ENCODE results near the gene CETN2. TPM values are rescaled to one million over a fixed set of nuclear protein-coding genes. Genes with fewer than 3 reads are reported as not detected.

Gene CETN2
- 10 to 100 TPM in 3 of 4 donors, 1 to 10 TPM in 1; 8.9 to 24.1 (median 18.7) TPM for total RNA-seq

GRCh38 chrX:152830312-152831305 is at the start of gene CETN2, which contains the start of gene NSDHL:
TSS of gene CETN2 (minus strand) at chrX:152830757. CDS start at chrX:152830710, 47 bp downstream.
TSS of gene NSDHL (plus strand) at chrX:152831063. CDS start at chrX:152846325, 15,262 bp downstream.
- Histone ChIP-seq H3K9me3 (no peaks in the 10 kb centered on the region), H3K36me3 (peaks cover 3% of the 10 kb centered on the region), H3K4me3 (peak within 1 kb of the TSS; percentile 64), H3K27ac (peak within 1 kb of the TSS; percentile 60), H3K4me1 (peaks cover 21% of the 10 kb centered on the region), H3K27me3 (no peaks in the 10 kb centered on the region)
- TF ChIP-seq, protein P1, sequence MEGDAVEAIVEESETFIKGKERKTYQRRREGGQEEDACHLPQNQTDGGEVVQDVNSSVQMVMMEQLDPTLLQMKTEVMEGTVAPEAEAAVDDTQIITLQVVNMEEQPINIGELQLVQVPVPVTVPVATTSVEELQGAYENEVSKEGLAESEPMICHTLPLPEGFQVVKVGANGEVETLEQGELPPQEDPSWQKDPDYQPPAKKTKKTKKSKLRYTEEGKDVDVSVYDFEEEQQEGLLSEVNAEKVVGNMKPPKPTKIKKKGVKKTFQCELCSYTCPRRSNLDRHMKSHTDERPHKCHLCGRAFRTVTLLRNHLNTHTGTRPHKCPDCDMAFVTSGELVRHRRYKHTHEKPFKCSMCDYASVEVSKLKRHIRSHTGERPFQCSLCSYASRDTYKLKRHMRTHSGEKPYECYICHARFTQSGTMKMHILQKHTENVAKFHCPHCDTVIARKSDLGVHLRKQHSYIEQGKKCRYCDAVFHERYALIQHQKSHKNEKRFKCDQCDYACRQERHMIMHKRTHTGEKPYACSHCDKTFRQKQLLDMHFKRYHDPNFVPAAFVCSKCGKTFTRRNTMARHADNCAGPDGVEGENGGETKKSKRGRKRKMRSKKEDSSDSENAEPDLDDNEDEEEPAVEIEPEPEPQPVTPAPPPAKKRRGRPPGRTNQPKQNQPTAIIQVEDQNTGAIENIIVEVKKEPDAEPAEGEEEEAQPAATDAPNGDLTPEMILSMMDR (IDR thresholded peaks at IDR 0.05): no peak
- TF ChIP-seq EP300 (IDR thresholded peaks at IDR 0.05) (no peak), POLR2A (IDR thresholded peaks at IDR 0.05) (peak in 1 of 2 donors; percentile 2), POLR2AphosphoS5 (IDR thresholded peaks at IDR 0.05) (peak in 1 of 3 donors; percentile 68)
- DNase-seq (ENCODE audit: low spot score in 2 of 2): peak; percentile 96 to 97
- WGBS: 51% methylated on average over 60 of the region's 71 CpGs

DNA sequence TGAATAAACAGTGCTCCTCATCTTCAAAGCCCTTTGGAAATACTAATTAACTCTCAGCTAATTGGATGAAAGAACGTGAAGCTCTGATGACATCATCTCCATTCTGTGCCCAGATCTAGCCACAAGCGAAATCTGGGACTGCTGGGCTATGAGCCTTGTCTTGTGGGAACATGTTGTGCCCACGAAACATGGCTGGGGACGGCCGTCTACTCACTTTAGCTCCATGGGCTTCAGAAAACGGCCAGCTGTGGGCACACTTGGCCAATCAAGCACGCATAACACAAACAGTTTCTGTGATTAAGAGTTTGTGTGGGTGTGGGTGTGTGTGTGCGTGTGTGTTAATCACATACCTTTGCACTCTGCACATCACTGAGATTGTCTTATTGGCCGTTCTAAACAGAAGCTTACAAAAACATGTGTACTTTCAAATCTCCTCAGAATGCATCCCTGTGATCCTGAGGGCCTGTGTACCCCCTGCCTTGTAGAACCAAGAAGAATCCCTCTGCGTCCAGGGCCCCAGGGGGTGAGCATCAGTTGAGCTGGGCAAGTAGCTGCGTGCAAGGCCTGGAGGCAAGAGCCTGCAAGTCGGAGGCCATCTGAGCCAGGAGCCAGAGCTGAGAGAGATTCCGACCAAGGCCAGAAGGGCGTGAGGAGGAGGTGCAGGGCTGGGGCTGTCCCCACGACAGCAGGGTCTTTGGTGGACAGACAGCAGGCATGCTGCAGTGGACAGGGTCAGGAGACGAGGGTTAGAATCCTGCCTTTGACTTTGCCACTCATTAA is 48.6 kb upstream of the CETN2 start:
- Histone ChIP-seq H3K27ac (peak overlapping the region; percentile 60), H3K4me3 (no peak overlapping the region), H3K9me3 (no peaks in the 10 kb centered on the region), H3K27me3 (no peaks in the 10 kb centered on the region), H3K36me3 (no peaks in the 10 kb centered on the region), H3K4me1 (peaks cover 10% of the 10 kb centered on the region)
- TF ChIP-seq, protein P1 (IDR thresholded peaks at IDR 0.05): no peak
- TF ChIP-seq POLR2AphosphoS5 (IDR thresholded peaks at IDR 0.05): no peak
- TF ChIP-seq POLR2A (IDR thresholded peaks at IDR 0.05): no peak
- no peak for TF ChIP-seq EP300 (IDR thresholded peaks at IDR 0.05)
- no peak for DNase-seq (ENCODE audit: low spot score in 2 of 2)
- WGBS: 58% methylated on average over 13 of the region's 16 CpGs

GRCh38 chrX:152876931-152877840 is 46.6 kb upstream of the CETN2 start:
- Histone ChIP-seq H3K27ac (peak overlapping the region; percentile 24), H3K4me1 (peaks cover 10% of the 10 kb centered on the region), H3K9me3 (no peaks in the 10 kb centered on the region), H3K27me3 (no peaks in the 10 kb centered on the region), H3K36me3 (no peaks in the 10 kb centered on the region), H3K4me3 (no peak overlapping the region)
- TF ChIP-seq EP300 (IDR thresholded peaks at IDR 0.05) (no peak), POLR2AphosphoS5 (IDR thresholded peaks at IDR 0.05) (no peak), POLR2A (IDR thresholded peaks at IDR 0.05) (no peak)
- TF ChIP-seq, protein P1 (IDR thresholded peaks at IDR 0.05): no peak
- no peak for DNase-seq (ENCODE audit: low spot score in 2 of 2)
- WGBS: 80% methylated on average over 8 of the region's 10 CpGs

- TF ChIP-seq EP300 (IDR thresholded peaks at IDR 0.05): no peak
- no peak for TF ChIP-seq POLR2A (IDR thresholded peaks at IDR 0.05)
- TF ChIP-seq, protein P1 (IDR thresholded peaks at IDR 0.05): no peak
- TF ChIP-seq POLR2AphosphoS5 (IDR thresholded peaks at IDR 0.05): no peak
- 76% methylated on average over 2 of the region's 2 CpGs for WGBS
- Histone ChIP-seq H3K4me3 (no peak overlapping the region), H3K36me3 (peaks cover 15% of the 10 kb centered on the region), H3K4me1 (peaks cover 10% of the 10 kb centered on the region), H3K9me3 (no peaks in the 10 kb centered on the region), H3K27ac (no peak overlapping the region), H3K27me3 (no peaks in the 10 kb centered on the region)
- no peak for DNase-seq (ENCODE audit: low spot score in 2 of 2)
Observed at GRCh38 chrX:152873361-152873760, 42.8 kb upstream of the CETN2 start.
